Liver (tissue), 9 donors: ENCODE results near the gene UGT1A7. TPM values are rescaled to one million over a fixed set of nuclear protein-coding genes. Genes with fewer than 3 reads are reported as not detected.
A peak's percentile ranks its signal among the peaks of the same experiment; 100 is the strongest.

Experiments used
- DNase-seq: peaks from one replicate; pipeline ENCODE4 v3.0.0-alpha.2; 2017; ENCODE audit warnings: low spot score
- H3K27ac ChIP-seq, 2 donors: one replicate each; pipeline ENCODE4 v1.7.0; 2013; ENCODE audit warnings: inconsistent platforms in 2 of 2, low read length in 2 of 2, control low read depth in 1 of 2, low read depth in 1 of 2, mild to moderate bottlenecking in 1 of 2
- H3K27me3 ChIP-seq, 4 donors: one replicate each; pipeline versions ENCODE4 v1.6.1 to v1.7.0; 2013; ENCODE audit warnings: low read length in 3 of 4, inconsistent platforms in 1 of 4, mild to moderate bottlenecking in 1 of 4, moderate library complexity in 1 of 4; ENCODE audit not compliant: control insufficient read depth in 4 of 4, insufficient read depth in 4 of 4
- H3K36me3 ChIP-seq, 4 donors: one replicate each; pipeline versions ENCODE4 v1.6.1 to v1.7.0; 2013; ENCODE audit warnings: low read length in 3 of 4, mild to moderate bottlenecking in 3 of 4, low read depth in 1 of 4, moderate library complexity in 1 of 4; ENCODE audit not compliant: control insufficient read depth in 4 of 4, insufficient read depth in 3 of 4
- H3K4me1 ChIP-seq, 4 donors: one replicate each; pipeline versions ENCODE4 v1.6.1 to v1.7.0; 2013; ENCODE audit warnings: low read length in 3 of 4, mild to moderate bottlenecking in 3 of 4, moderate library complexity in 1 of 4; ENCODE audit not compliant: control insufficient read depth in 4 of 4, insufficient read depth in 4 of 4
- H3K4me3 ChIP-seq, 3 donors: one replicate each; pipeline versions ENCODE4 v1.6.1 to v1.7.0; 2013; ENCODE audit warnings: low read length in 3 of 3, control low read depth in 1 of 3, low read depth in 1 of 3, mild to moderate bottlenecking in 1 of 3
- H3K9ac ChIP-seq, 2 donors: one replicate each; pipeline ENCODE4 v1.7.0; 2013; ENCODE audit warnings: low read length in 2 of 2, mild to moderate bottlenecking in 2 of 2, moderate library complexity in 2 of 2, control low read depth in 1 of 2, low read depth in 1 of 2
- H3K9me3 ChIP-seq, 4 donors: one replicate each; pipeline versions ENCODE4 v1.6.1 to v1.7.0; 2013; ENCODE audit warnings: low read length in 3 of 4; ENCODE audit not compliant: control insufficient read depth in 4 of 4
- EGR1 ChIP-seq, 2 donors: IDR thresholded peaks; 2 replicates each; pipeline ENCODE4 v1.6.1; 2016 to 2018; ENCODE audit warnings: antibody characterized with exemption in 2 of 2, low read depth in 2 of 2
- FOXA1 ChIP-seq: IDR thresholded peaks from 2 replicates; pipeline ENCODE4 v1.6.1; 2016; ENCODE audit warnings: antibody characterized with exemption
- FOXA2 ChIP-seq: IDR thresholded peaks from 2 replicates; pipeline ENCODE4 v1.6.1; 2016; ENCODE audit warnings: antibody characterized with exemption
- GABPA ChIP-seq, 2 donors: IDR thresholded peaks in 1 of 2; conservative IDR thresholded peaks in 1 of 2; 2 replicates each; pipeline ENCODE4 v1.6.1; 2016; ENCODE audit warnings: antibody characterized with exemption in 2 of 2, mild to moderate bottlenecking in 1 of 2, moderate library complexity in 1 of 2
- HNF4A ChIP-seq, 2 donors: conservative IDR thresholded peaks; 2 replicates each; pipeline ENCODE4 v1.6.1; 2016; ENCODE audit warnings: antibody characterized with exemption in 2 of 2, mild to moderate bottlenecking in 2 of 2
- HNF4G ChIP-seq: IDR thresholded peaks from 2 replicates; pipeline ENCODE4 v1.6.1; 2016; ENCODE audit warnings: antibody characterized with exemption
- JUND ChIP-seq, 2 donors: IDR thresholded peaks; 2 replicates each; pipeline ENCODE4 v1.6.1; 2016; ENCODE audit warnings: antibody characterized with exemption in 2 of 2
- NR2F2 ChIP-seq: IDR thresholded peaks from 2 replicates; pipeline ENCODE4 v1.6.1; 2016; ENCODE audit warnings: antibody characterized with exemption
- RAD21 ChIP-seq, 2 donors: IDR thresholded peaks; 2 replicates each; pipeline ENCODE4 v1.6.1; 2016; ENCODE audit warnings: antibody characterized with exemption in 2 of 2, mild to moderate bottlenecking in 2 of 2
- RXRA ChIP-seq, 2 donors: IDR thresholded peaks; 2 replicates each; pipeline ENCODE4 v1.6.1; 2017 to 2018; ENCODE audit warnings: antibody characterized with exemption in 2 of 2, mild to moderate bottlenecking in 1 of 2
- SP1 ChIP-seq: IDR thresholded peaks from 2 replicates; pipeline ENCODE4 v1.6.1; 2018; ENCODE audit warnings: antibody characterized with exemption, mild to moderate bottlenecking
- TAF1 ChIP-seq: conservative IDR thresholded peaks from 2 replicates; pipeline ENCODE4 v1.6.1; 2016; ENCODE audit warnings: antibody characterized with exemption, mild to moderate bottlenecking
- WGBS: extraction: QIAGEN DNeasy Blood & Tissue Kit; methylation state at CpG from one replicate; pipeline ENCODE4 v1.1.7; 2013; 5-methylcytosine and 5-hydroxymethylcytosine counted together
- polyA plus RNA-seq, 2 donors: library from polyadenylated mRNA; stranded (reverse) in 1 of 2; unstranded in 1 of 2; fragments of 200-250 nt in 1 of 2; fragments of >200 nt in 1 of 2; fragmentation: Nextera tagmentation in 1 of 2; extraction: Ambion mirVana in 1 of 2; gene quantifications; one replicate each; pipeline versions ENCODE4 v1.2.1 to v1.2.3, GENCODE V29; 2013 to 2015
- total RNA-seq, 2 donors: library from RNA; depleted of rRNA; stranded (reverse); fragments of >200 nt; gene quantifications; one replicate each; pipeline ENCODE4 v1.2.3, GENCODE V29; 2014
- TF ChIP-seq, protein P1 (sequence below): IDR thresholded peaks from 2 replicates; pipeline ENCODE4 v1.6.1; 2016; ENCODE audit warnings: antibody characterized with exemption, mild to moderate bottlenecking
- TF ChIP-seq, protein P2 (sequence below): fragments of 150-350 bp; IDR thresholded peaks from 2 replicates; pipeline ENCODE4 v1.5.1; 2017; ENCODE audit warnings: improper control_type of control experiment, low read depth, low read length; ENCODE audit not compliant: missing input control
- TF ChIP-seq, protein P3 (sequence below): IDR thresholded peaks from 2 replicates; pipeline ENCODE4 v1.6.1; 2016; ENCODE audit warnings: antibody characterized with exemption
- TF ChIP-seq, protein P4 (sequence below): IDR thresholded peaks from 2 replicates; pipeline ENCODE4 v1.6.1; 2016; ENCODE audit warnings: antibody characterized with exemption
- donor health status: healthy.
- donor health status: healthy.
- donor health status: healthy.
- donor health status: healthy.
- donor health status: healthy.

The UGT1A7 gene
- total and polyA plus RNA-seq, 4 donors = 0.02 to 2.2 (median 0.38) TPM; not detected in 1

DNA sequence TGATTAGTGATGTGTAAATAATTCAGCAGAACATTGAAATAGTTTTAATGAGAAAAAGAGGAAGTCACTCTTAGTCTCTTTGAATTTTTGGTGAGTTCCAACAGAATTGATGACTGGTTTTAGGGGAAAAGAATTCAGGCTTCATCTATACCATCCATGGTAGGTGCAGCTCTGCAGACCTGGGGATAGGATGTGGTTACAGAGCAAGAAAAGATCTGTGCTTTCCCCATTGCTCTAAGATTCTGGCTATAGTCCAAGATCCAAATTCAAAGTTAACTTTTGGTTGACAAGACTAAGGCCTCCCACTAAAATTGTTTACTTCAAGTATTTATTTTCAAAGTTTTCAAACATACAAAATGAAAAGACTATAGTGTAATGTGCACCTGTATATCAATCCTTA lies 41.8 kb upstream of the UGT1A7 start:
- H3K36me3 ChIP-seq = no peaks in the 10 kb centered on the region
- no peak overlapping the region for H3K4me3 ChIP-seq
- no peak overlapping the region for H3K27ac ChIP-seq
- H3K27me3 ChIP-seq = no peaks in the 10 kb centered on the region
- TF ChIP-seq, protein P1, sequence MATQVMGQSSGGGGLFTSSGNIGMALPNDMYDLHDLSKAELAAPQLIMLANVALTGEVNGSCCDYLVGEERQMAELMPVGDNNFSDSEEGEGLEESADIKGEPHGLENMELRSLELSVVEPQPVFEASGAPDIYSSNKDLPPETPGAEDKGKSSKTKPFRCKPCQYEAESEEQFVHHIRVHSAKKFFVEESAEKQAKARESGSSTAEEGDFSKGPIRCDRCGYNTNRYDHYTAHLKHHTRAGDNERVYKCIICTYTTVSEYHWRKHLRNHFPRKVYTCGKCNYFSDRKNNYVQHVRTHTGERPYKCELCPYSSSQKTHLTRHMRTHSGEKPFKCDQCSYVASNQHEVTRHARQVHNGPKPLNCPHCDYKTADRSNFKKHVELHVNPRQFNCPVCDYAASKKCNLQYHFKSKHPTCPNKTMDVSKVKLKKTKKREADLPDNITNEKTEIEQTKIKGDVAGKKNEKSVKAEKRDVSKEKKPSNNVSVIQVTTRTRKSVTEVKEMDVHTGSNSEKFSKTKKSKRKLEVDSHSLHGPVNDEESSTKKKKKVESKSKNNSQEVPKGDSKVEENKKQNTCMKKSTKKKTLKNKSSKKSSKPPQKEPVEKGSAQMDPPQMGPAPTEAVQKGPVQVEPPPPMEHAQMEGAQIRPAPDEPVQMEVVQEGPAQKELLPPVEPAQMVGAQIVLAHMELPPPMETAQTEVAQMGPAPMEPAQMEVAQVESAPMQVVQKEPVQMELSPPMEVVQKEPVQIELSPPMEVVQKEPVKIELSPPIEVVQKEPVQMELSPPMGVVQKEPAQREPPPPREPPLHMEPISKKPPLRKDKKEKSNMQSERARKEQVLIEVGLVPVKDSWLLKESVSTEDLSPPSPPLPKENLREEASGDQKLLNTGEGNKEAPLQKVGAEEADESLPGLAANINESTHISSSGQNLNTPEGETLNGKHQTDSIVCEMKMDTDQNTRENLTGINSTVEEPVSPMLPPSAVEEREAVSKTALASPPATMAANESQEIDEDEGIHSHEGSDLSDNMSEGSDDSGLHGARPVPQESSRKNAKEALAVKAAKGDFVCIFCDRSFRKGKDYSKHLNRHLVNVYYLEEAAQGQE = no peak
- TF ChIP-seq, protein P2, sequence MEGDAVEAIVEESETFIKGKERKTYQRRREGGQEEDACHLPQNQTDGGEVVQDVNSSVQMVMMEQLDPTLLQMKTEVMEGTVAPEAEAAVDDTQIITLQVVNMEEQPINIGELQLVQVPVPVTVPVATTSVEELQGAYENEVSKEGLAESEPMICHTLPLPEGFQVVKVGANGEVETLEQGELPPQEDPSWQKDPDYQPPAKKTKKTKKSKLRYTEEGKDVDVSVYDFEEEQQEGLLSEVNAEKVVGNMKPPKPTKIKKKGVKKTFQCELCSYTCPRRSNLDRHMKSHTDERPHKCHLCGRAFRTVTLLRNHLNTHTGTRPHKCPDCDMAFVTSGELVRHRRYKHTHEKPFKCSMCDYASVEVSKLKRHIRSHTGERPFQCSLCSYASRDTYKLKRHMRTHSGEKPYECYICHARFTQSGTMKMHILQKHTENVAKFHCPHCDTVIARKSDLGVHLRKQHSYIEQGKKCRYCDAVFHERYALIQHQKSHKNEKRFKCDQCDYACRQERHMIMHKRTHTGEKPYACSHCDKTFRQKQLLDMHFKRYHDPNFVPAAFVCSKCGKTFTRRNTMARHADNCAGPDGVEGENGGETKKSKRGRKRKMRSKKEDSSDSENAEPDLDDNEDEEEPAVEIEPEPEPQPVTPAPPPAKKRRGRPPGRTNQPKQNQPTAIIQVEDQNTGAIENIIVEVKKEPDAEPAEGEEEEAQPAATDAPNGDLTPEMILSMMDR = no peak
- no peak for TF ChIP-seq FOXA2
- no peak for TF ChIP-seq EGR1 (IDR thresholded peaks at IDR 0.05; ENCODE audit: low read depth in 2 of 2)
- TF ChIP-seq FOXA1 = no peak
- no peak for TF ChIP-seq RXRA (IDR thresholded peaks at IDR 0.05)
- TF ChIP-seq HNF4G = no peak
- TF ChIP-seq, protein P3, sequence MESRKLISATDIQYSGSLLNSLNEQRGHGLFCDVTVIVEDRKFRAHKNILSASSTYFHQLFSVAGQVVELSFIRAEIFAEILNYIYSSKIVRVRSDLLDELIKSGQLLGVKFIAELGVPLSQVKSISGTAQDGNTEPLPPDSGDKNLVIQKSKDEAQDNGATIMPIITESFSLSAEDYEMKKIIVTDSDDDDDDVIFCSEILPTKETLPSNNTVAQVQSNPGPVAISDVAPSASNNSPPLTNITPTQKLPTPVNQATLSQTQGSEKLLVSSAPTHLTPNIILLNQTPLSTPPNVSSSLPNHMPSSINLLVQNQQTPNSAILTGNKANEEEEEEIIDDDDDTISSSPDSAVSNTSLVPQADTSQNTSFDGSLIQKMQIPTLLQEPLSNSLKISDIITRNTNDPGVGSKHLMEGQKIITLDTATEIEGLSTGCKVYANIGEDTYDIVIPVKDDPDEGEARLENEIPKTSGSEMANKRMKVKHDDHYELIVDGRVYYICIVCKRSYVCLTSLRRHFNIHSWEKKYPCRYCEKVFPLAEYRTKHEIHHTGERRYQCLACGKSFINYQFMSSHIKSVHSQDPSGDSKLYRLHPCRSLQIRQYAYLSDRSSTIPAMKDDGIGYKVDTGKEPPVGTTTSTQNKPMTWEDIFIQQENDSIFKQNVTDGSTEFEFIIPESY = no peak
- TF ChIP-seq GABPA (IDR thresholded peaks at IDR 0.05 in 1 of 2, conservative IDR thresholded peaks at IDR 0.05 in 1 of 2) = no peak
- TF ChIP-seq, protein P4, sequence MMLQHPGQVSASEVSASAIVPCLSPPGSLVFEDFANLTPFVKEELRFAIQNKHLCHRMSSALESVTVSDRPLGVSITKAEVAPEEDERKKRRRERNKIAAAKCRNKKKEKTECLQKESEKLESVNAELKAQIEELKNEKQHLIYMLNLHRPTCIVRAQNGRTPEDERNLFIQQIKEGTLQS = no peak
- no peak for TF ChIP-seq HNF4A (conservative IDR thresholded peaks at IDR 0.05)
- no peak for TF ChIP-seq TAF1
- no peaks in the 10 kb centered on the region for H3K4me1 ChIP-seq
- no peak for DNase-seq
- H3K9ac ChIP-seq = no peak overlapping the region
- no peaks in the 10 kb centered on the region for H3K9me3 ChIP-seq

DNA sequence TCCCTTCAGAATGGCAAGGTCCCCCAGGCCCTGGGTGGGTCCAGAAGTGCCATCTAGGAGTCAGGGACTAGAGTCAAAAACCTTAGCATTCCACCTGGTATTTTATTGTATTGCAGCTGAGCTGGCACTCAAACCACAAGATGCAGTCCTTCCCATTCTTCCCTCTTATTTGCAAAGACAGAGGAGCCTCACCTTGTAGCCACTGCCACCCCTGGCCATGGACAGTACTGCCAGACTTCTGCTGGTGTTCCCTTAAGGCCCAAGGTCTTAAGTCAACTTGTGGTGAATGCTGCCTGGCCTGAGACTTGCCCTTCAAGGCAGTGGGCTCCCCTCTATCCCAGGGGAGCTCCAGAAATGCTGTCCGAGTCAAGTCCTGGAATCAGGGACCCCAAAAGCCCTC lies 38.6 kb upstream of the UGT1A7 start:
- H3K4me3 ChIP-seq = no peak overlapping the region
- H3K4me1 ChIP-seq = no peaks in the 10 kb centered on the region
- no peaks in the 10 kb centered on the region for H3K9me3 ChIP-seq
- TF ChIP-seq JUND (IDR thresholded peaks at IDR 0.05) (no peak), SP1 (no peak), FOXA1 (no peak), RAD21 (IDR thresholded peaks at IDR 0.05) (peak; percentile 41 to 67), NR2F2 (no peak), HNF4G (no peak), EGR1 (IDR thresholded peaks at IDR 0.05; ENCODE audit: low read depth in 2 of 2) (no peak), RXRA (IDR thresholded peaks at IDR 0.05) (no peak), GABPA (IDR thresholded peaks at IDR 0.05 in 1 of 2, conservative IDR thresholded peaks at IDR 0.05 in 1 of 2) (no peak), HNF4A (conservative IDR thresholded peaks at IDR 0.05) (no peak)
- TF ChIP-seq, protein P4 = no peak
- TF ChIP-seq, protein P1 = no peak
- TF ChIP-seq, protein P2 = peak; percentile 33
- DNase-seq = no peak
- no peak overlapping the region for H3K27ac ChIP-seq
- H3K27me3 ChIP-seq = no peaks in the 10 kb centered on the region
- H3K36me3 ChIP-seq = no peaks in the 10 kb centered on the region
- H3K9ac ChIP-seq = no peak overlapping the region
- WGBS = 88% methylated on average over 1 of the region's 1 CpG
